ENCODE measurements around the gene WTAP.

DNA sequence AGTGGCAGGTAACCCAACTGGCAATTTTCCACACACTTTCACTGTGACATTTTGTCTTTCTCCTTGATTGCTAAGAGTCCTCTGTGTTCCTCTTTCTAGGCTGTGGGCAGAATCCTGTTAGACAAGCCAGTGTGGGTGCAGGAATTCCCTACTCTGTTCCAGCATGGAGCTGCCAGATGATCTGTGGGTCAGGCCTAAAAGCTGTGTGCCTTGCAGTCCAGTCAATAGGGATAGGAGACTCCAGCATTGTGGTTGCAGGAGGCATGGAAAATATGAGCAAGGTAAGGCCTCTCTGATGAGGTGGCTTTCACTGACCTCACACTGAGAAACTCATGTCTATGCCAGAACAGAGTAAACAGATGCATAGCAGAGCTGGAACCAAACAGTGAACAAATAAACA lies 39.6 kb downstream of the WTAP start:
- TF ChIP-seq, protein P1, sequence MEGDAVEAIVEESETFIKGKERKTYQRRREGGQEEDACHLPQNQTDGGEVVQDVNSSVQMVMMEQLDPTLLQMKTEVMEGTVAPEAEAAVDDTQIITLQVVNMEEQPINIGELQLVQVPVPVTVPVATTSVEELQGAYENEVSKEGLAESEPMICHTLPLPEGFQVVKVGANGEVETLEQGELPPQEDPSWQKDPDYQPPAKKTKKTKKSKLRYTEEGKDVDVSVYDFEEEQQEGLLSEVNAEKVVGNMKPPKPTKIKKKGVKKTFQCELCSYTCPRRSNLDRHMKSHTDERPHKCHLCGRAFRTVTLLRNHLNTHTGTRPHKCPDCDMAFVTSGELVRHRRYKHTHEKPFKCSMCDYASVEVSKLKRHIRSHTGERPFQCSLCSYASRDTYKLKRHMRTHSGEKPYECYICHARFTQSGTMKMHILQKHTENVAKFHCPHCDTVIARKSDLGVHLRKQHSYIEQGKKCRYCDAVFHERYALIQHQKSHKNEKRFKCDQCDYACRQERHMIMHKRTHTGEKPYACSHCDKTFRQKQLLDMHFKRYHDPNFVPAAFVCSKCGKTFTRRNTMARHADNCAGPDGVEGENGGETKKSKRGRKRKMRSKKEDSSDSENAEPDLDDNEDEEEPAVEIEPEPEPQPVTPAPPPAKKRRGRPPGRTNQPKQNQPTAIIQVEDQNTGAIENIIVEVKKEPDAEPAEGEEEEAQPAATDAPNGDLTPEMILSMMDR (conservative IDR thresholded peaks at IDR 0.05; ENCODE audit: low read depth in 2 of 2), result no peak
- no peak for TF ChIP-seq POLR2AphosphoS5 (IDR thresholded peaks at IDR 0.05; ENCODE audit: low read depth)
- TF ChIP-seq, protein P2, sequence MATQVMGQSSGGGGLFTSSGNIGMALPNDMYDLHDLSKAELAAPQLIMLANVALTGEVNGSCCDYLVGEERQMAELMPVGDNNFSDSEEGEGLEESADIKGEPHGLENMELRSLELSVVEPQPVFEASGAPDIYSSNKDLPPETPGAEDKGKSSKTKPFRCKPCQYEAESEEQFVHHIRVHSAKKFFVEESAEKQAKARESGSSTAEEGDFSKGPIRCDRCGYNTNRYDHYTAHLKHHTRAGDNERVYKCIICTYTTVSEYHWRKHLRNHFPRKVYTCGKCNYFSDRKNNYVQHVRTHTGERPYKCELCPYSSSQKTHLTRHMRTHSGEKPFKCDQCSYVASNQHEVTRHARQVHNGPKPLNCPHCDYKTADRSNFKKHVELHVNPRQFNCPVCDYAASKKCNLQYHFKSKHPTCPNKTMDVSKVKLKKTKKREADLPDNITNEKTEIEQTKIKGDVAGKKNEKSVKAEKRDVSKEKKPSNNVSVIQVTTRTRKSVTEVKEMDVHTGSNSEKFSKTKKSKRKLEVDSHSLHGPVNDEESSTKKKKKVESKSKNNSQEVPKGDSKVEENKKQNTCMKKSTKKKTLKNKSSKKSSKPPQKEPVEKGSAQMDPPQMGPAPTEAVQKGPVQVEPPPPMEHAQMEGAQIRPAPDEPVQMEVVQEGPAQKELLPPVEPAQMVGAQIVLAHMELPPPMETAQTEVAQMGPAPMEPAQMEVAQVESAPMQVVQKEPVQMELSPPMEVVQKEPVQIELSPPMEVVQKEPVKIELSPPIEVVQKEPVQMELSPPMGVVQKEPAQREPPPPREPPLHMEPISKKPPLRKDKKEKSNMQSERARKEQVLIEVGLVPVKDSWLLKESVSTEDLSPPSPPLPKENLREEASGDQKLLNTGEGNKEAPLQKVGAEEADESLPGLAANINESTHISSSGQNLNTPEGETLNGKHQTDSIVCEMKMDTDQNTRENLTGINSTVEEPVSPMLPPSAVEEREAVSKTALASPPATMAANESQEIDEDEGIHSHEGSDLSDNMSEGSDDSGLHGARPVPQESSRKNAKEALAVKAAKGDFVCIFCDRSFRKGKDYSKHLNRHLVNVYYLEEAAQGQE (IDR thresholded peaks at IDR 0.05; ENCODE audit: unreplicated experiment), result no peak
- no peak for TF ChIP-seq EZH2 (IDR thresholded peaks at IDR 0.05; ENCODE audit: low read depth, unreplicated experiment)

Data from GM23338 (cell line).